ENCODE results near the gene CLCN1. TPM values are rescaled to one million over a fixed set of nuclear protein-coding genes. Genes with fewer than 3 reads are reported as not detected.

The CLCN1 gene
- polyA plus RNA-seq, 2 of the 4 experiments (the other 2 are of a cell fraction), result 0.08 TPM; not detected in 1

- FAIRE-seq (no peak), ATAC-seq (peak; percentile 93 to 98), DNase-seq (ENCODE audit: low read depth in 1 of 2, low spot score in 1 of 2) (peak; percentile 69 to 78)
- ChIA-PET POLR2A (no interaction called here), CTCF (interaction anchor here (0.6 to 3.4 kb wide), 21 partner anchors 10 to 301 kb away, joined by 3 to 37 read pairs (median 4); partner anchors contain the start of genes CASP2, CLCN1 and GSTK1)
- 42% methylated on average over 10 of the region's 10 CpGs for WGBS (ENCODE audit: missing lambda C conversion rate)
- no peaks in the 10 kb centered on the region for H3K4me1 ChIP-seq
- no peak overlapping the region for H3K4me3 ChIP-seq
- H3K27ac ChIP-seq, result no peak overlapping the region
- H3K9me3 ChIP-seq, result no peaks in the 10 kb centered on the region
- TF ChIP-seq REST (IDR thresholded peaks at IDR 0.05) (no peak), SMC3 (IDR thresholded peaks at IDR 0.05) (peak; percentile 67), CHD4 (IDR thresholded peaks at IDR 0.05; ENCODE audit: borderline replicate concordance) (no peak), RAD21 (conservative IDR thresholded peaks at IDR 0.05 in 1 of 2, IDR thresholded peaks at IDR 0.05 in 1 of 2) (peak; percentile 66 to 72), E2F6 (IDR thresholded peaks at IDR 0.05; ENCODE audit: borderline replicate concordance, low read depth) (no peak), POLR2A (IDR thresholded peaks at IDR 0.05; ENCODE audit: low read length) (no peak), MYC (IDR thresholded peaks at IDR 0.05; ENCODE audit: borderline replicate concordance, low read length) (no peak), KDM1A (IDR thresholded peaks at IDR 0.05; ENCODE audit: low read depth) (no peak), RARB (CRISPR knock-in tag; IDR thresholded peaks at IDR 0.05) (no peak), CTCF (IDR thresholded peaks at IDR 0.05) (peak; percentile 72), HOXB13 (CRISPR knock-in tag; IDR thresholded peaks at IDR 0.05; ENCODE audit: low read depth) (no peak), HMGXB4 (CRISPR knock-in tag; IDR thresholded peaks at IDR 0.05; ENCODE audit: borderline replicate concordance) (no peak), BHLHE40 (IDR thresholded peaks at IDR 0.05; ENCODE audit: low read depth, low read length) (no peak), ZFP36 (IDR thresholded peaks at IDR 0.05; ENCODE audit: borderline replicate concordance, partially characterized antibody) (no peak), FOSL2 (IDR thresholded peaks at IDR 0.05) (no peak), FOSL2 (CRISPR knock-in tag; IDR thresholded peaks at IDR 0.05) (no peak), MAX (IDR thresholded peaks at IDR 0.05) (no peak), RFX5 (IDR thresholded peaks at IDR 0.05) (no peak), JUNB (IDR thresholded peaks at IDR 0.05) (no peak)
- H3K4me2 ChIP-seq, result no peak overlapping the region
Observed at GRCh38 chr7:143305423-143306070, 10.4 kb upstream of the CLCN1 start.
